Measurements from ENCODE around the gene FBXO38.
A peak's percentile ranks its signal among the peaks of the same experiment; 100 is the strongest.
"Not testable (repeated sequence)": the region's sequence is repeated elsewhere in the genome, so short reads cannot be mapped to it uniquely, and the experiment has no call there.

FBXO38 gene

DNA sequence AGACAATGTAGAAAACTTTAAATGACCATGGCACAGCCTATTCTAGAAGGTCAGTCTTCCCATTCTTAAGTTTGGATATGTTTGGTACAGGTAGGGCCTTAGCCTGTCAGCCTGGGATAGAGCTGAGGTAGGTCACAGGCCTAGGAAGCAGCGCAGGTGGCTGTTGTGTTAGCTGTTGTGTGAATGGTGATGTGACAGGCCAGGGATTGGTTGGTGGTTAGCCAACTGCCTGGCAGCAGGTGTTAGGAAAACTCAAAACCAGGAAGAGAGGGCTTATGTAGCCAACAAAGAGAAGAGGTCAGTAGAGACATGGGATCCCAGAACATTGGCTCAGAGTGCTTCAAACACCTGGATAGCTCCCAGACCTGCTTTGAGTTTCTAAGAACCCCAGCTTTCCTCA lies 84.2 kb downstream of the FBXO38 start:
- H3K4me3 ChIP-seq (ENCODE audit: low read depth, low read length), result no peak overlapping the region
- TF ChIP-seq, protein P1, sequence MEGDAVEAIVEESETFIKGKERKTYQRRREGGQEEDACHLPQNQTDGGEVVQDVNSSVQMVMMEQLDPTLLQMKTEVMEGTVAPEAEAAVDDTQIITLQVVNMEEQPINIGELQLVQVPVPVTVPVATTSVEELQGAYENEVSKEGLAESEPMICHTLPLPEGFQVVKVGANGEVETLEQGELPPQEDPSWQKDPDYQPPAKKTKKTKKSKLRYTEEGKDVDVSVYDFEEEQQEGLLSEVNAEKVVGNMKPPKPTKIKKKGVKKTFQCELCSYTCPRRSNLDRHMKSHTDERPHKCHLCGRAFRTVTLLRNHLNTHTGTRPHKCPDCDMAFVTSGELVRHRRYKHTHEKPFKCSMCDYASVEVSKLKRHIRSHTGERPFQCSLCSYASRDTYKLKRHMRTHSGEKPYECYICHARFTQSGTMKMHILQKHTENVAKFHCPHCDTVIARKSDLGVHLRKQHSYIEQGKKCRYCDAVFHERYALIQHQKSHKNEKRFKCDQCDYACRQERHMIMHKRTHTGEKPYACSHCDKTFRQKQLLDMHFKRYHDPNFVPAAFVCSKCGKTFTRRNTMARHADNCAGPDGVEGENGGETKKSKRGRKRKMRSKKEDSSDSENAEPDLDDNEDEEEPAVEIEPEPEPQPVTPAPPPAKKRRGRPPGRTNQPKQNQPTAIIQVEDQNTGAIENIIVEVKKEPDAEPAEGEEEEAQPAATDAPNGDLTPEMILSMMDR (conservative IDR thresholded peaks at IDR 0.05; ENCODE audit: low read depth, low read length), result no peak
- DNase-seq (ENCODE audit: low read depth), result no peak

- not testable (repeated sequence) for H3K4me3 ChIP-seq (ENCODE audit: low read depth, low read length); DNase-seq (ENCODE audit: low read depth)
These were observed 85.0 kb downstream of the FBXO38 start for GRCh38 chr5:148468746-148469145.

GRCh38 chr5:148469501-148469935 lies 85.8 kb downstream of the FBXO38 start:
- TF ChIP-seq, protein P1 (conservative IDR thresholded peaks at IDR 0.05; ENCODE audit: low read depth, low read length), result no peak
- peak; percentile 41 for DNase-seq (ENCODE audit: low read depth)
- no peak overlapping the region for H3K4me3 ChIP-seq (ENCODE audit: low read depth, low read length)

DNA sequence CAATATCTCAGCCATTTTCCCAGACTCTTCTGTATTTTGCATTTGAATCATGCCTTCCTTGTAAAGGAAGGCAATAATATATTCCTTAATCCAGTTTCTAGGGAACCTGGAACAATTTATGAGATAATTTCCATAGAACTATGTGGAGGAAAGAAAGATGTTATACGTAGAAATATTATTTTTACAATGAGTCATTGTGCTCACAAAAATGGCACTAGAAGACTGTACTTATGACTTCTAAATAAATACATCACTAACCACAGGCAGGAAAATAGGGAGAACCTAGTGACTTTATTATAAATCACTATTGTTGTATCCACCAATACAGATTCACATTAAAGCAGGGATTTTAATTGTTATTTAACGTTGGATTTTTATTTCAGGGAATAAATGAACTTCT lies 87.6 kb downstream of the FBXO38 start:
- DNase-seq (ENCODE audit: low read depth), result peak; percentile 12
- no peak overlapping the region for H3K4me3 ChIP-seq (ENCODE audit: low read depth, low read length)
- TF ChIP-seq, protein P1 (conservative IDR thresholded peaks at IDR 0.05; ENCODE audit: low read depth, low read length), result no peak

DNA sequence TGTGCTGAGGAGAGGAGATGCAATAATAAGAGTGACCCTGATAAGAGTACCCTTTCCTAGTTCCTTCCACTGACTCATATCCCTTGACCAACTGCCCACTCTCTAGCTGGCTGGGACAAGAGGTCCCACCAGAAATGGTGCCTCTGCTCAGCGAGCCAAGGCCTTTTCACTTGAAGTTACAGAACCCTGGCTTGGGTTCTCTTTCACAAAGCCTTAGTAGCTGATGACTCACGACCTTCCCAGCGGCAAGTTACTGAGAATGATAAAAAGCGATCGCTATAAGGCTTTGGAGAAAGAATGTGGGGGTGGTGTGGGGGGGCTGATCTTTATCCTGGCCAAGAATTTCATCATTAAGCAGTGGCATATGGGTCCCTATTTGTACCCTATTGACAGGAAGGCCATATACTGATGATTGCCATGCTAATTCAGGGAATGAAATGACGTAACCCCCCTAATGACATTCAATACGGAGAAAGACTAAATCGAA lies 90.3 kb downstream of the FBXO38 start:
- H3K4me3 ChIP-seq (ENCODE audit: low read depth, low read length), result no peak overlapping the region
- peak; percentile 12 for DNase-seq (ENCODE audit: low read depth)
- TF ChIP-seq, protein P1 (conservative IDR thresholded peaks at IDR 0.05; ENCODE audit: low read depth, low read length), result no peak

DNA sequence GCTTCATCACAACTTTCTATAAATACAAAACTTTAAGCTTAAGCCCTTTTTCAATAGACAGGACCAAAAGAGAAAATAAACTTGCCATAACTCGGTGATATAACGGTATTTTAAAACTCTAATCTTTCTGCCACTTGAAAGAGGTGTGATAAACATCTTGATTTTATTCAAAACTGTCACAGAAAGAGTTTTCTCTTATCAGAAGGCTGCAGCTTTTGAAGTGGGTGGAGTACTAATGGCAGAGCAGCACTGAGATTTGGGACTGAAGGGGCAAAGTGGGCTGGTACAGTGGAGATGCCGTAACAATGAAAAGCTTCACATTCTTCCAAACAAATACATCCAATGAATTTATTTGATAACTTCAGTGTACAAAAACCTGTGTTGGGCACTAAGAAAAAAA lies 92.5 kb downstream of the FBXO38 start:
- H3K4me3 ChIP-seq (ENCODE audit: low read depth, low read length), result no peak overlapping the region
- DNase-seq (ENCODE audit: low read depth), result no peak
- TF ChIP-seq, protein P1 (conservative IDR thresholded peaks at IDR 0.05; ENCODE audit: low read depth, low read length), result no peak

GRCh38 chr5:148477429-148477828 lies 93.7 kb downstream of the FBXO38 start:
- no peak overlapping the region for H3K4me3 ChIP-seq (ENCODE audit: low read depth, low read length)
- DNase-seq (ENCODE audit: low read depth), result no peak
- TF ChIP-seq, protein P1 (conservative IDR thresholded peaks at IDR 0.05; ENCODE audit: low read depth, low read length), result no peak

All from choroid plexus epithelial cell (primary cell).